A549 treated with RU486 at 1 μM for 4 hours (cell line): Measurements from ENCODE around the gene ZNF90. TPM values are rescaled to one million over a fixed set of nuclear protein-coding genes. Genes with fewer than 3 reads are reported as not detected.

Source experiments
- total RNA-seq: library from RNA; stranded (reverse); fragments of 200-300 nt; extraction: Qiagen RNA extraction; gene quantifications from 5 replicates; pipeline ENCODE4 v1.2.3, GENCODE V29; 2022; ENCODE audit warnings: low read depth

The ZNF90 gene
- not detected in 5 replicates for total RNA-seq

DNA sequence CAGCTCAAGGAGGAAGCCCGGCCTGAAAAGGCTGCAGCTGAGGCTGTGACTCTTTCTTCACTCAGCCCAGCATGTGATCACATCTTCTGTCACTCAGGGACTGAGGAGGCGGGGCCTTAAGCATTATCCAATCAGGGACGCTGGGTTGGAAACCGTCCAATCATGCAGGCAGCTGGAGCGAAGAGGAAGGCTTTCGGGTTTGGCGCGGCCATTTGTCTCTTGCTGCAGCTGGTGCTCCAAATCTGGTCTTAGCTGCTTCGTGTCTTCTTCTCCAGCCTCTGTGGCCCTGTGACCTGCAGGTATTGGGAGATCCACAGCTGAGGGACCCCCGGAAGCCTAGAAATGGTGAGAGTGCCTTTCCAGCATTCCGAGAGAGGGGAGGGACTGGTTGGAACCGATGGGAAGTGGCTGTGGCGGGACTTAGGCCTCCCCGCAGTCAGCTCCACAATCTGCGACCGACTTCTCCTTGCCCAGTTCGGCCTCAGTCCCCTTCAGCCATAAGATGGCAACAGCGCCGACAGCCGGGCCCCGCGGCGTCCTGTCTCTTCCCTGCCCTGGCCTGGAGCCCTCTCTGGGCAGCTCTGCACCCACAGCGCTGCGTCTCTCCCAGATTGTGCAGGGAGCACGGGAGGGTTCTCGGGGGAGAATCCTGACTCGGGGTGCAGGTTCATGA, at the start of gene ZNF90:
ZNF90 (plus strand) TSS at position 210 of the 673 bp plus-strand sequence; CDS start at position 343, 133 bp downstream.

DNA sequence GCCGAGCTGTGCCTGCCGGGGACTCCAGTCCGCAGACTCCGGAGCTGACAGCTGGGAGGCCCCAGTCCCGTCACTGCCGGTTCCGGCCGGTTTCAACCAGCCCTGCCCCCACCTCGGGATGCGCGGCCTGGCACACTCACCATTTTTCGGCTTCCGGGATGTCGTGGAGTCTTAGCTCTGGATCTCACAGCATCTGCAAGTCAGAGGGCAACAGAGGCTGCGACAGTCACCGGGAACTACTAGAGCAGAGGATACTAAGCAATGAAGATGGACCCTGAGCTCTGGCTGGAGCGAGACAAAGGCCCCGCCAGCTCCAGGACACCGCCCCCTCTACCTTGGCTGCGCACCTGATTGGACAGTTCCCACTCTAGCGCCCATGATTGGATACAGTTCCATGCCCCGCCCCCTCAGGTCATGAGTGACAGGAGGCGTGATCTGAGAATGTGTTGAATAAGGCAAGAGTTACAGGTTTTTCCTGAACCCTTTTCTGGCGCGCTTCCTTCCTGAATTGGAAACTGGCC, 38.5 kb upstream of the ZNF90 start, which contains the start of gene ZNF682:
ZNF682 (minus strand) TSS at position 303 of the 521 bp plus-strand sequence; CDS start at position 143, 160 bp downstream.

DNA sequence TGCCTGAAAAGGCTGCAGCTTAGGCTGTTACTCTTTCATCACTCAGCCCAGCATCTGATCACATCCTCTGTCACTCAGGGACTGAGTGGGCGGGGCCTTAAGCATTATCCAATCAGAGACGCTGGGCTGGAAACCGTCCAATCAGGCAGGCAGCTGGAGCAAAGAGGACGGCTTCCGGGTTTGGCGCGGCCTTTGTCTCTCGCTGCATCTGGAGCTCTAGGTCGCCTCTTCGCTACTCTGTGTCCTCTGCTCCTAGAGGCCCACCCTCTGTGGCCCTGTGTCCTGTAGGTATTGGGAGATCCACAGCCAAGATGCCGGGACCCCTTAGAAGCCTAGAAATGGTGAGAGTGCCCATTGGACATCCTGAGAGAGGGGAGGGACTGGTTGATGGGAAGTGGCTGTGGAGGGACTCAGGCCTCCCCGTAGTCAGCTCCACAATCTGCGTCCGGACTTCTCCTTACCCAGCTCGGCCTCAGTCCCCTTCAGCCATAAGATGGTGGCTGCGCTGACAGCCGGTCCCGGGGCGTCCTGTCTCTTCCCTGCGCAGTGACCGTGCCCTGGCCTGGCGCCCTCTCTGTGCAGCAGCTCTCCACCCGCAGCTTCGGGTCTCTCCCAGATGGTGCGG, 89.3 kb downstream of the ZNF90 start, which contains the start of gene ZNF486:
ZNF486 (plus strand) TSS at position 195 of the 625 bp plus-strand sequence; CDS start at position 312, 117 bp downstream.

Other genes with a start within 250 kb of the ZNF90 start
- not detected in 5 replicates for gene ZNF253, start 212.1 kb upstream of the ZNF90 start, total RNA-seq
- not detected in 5 replicates for gene ZNF93, start 177.1 kb upstream of the ZNF90 start, total RNA-seq
- gene ZNF682, start 38.5 kb upstream of the ZNF90 start, total RNA-seq: not detected in 5 replicates
- gene ZNF486, start 89.2 kb downstream of the ZNF90 start, total RNA-seq: not detected in 5 replicates